DMS 273 treated with DMSO at 0.1 percent for 48 hours (cell line): Measurements from ENCODE around the gene BTBD1.
"Not testable (repeated sequence)": the region's sequence is repeated elsewhere in the genome, so short reads cannot be mapped to it uniquely, and the experiment has no call there.

Experiments
- DNase-seq: peaks from one replicate; lab custom pipeline; 2025; lab: John Stamatoyannopoulos, UW

BTBD1 gene

DNA sequence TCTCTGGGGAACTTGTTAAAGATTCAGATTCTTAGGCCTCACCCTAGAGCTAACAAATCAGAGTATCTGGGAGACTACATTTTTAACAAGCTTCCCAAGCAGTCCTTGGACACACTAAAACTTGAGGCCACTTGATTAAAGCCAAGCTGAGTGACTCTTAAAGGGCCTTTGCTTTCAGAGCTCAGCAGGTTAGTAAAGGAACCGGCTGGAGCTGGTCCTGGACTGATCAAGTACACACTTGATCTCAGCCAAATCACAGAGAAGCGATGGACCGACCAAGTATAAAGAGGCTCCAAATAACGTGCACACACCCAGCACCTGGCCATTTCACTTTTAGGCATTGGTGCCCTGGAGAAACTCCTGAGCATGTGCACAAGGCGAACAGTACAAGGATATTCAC is 27.5 kb upstream of the BTBD1 start:
- DNase-seq = no peak

DNA sequence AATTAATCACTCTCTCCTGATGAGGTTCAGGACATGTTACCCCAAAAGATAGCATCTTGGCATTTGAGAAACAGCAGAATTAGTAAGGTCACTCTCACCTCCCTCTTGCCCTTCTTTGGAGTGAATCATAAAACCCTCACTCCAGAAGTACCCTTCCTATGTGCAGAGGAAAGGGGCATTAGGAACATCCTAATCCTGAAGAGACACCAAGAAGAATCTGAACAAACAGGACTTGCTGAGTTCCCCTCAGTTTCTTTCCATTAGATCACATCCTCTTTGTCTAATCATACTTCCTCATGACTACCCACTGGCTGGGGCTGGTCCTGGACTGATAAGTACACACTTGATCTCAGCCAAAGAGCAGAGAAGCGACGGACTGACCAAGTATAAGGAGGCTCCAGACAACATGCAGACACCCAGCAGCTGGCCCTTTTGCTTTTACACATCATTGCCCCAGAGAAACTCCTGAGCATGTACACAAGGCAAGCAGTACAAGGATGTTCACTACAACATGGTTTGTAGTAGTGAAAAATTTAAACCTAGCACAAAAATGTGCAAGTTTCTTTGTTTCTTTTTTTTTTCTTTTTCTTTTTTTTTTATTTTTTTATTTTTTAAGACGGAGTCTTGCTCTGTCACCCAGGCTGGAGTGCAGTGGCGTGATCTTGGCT is 25.4 kb upstream of the BTBD1 start:
- DNase-seq = no peak

GRCh38 chr15:83091965-83092308 is 24.9 kb upstream of the BTBD1 start:
- DNase-seq = not testable (repeated sequence)

DNA sequence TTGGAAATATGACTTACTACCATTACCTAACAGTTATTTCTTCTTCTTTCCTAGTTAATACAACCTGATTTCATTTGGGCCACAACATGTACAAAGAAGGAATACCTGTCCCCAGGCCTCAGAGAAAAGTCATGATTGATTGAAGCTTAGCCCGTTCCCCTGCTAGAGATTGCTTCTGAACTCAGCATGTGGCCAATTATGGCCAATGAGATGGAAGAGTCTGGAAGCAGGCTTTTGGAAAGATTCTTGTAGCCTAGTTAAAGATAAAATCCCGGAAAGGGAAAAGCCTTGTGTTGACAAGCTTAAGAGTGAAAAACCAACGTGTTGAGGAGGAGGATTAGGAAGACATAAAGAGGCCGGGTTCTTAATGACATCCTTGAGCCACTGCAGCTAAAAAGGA is 23.4 kb upstream of the BTBD1 start:
- DNase-seq = no peak

DNA sequence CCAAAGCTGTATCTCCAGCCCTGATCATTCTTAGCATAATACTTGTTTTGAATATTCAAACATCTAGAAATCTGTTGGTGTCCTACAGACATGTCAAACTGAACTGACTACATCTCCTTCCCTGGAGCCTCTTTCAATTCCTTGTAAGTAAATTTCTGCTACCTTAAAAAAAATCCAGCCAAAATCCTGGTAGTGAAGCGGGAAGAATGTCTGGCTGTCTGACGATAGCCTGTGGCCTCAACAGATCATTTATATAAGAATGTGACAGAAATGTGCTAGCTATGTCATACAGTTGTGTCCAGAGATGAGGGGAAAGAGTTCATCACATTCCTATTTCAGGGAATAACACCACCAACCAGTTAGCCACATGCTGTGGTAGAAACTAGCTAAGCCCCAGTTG is 21.8 kb upstream of the BTBD1 start:
- no peak for DNase-seq

- DNase-seq = no peak
Observed at GRCh38 chr15:83087576-83087975, 20.5 kb upstream of the BTBD1 start.

DNA sequence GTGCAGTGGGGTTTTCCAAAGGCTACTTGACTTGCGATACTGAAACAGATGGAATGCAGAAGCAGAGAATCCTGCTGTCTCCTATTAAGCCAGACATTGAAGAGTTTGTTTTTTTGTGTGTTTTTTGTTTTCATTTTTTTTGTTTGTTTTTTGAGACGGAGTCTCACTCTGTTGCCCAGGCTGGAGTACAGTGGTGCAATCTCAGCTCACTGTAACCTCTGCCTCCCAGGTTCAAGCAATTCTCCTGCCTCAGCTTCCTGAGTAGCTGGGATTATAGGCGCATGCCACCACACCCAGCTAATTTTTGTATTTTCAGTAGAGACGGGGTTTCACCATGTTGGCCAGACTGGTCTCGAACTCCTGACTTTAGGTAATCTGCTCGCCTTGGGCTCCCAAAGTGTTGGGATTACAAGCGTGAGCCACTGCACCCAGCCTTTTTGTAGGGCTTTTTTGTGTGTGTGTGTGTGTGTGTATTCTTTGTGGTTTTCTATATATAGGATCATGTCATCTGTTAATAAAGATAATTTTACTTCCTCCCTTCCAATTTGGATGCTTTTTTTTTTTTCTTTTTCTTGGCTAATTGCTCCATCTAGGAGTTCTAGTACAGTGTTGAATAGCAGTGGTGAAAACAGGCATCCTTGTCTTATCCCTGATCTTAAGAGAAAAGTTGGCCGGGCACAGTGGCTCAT is 19.0 kb upstream of the BTBD1 start:
- DNase-seq = not testable (repeated sequence)

DNA sequence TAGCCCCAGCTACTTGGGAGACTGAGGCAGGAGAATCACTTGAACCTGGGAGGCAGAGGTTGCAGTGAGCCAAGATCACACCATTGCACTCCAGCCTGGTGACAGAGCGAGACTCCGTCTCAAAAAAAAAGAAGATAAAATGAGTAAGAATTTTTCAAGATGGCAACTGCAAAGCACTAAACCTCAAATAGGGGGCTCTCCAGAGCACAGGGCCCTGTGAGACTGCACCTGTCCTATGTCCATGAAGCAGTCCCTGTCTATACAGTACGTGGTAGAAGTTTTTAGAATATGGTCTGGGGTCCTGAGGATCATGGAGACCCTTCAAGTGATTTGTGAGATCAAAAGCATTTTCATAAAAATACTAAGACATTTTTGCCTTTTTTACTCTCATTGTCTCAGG is 18.4 kb upstream of the BTBD1 start:
- not testable (repeated sequence) for DNase-seq

- no peak for DNase-seq
Observed at GRCh38 chr15:83082730-83083386, 15.8 kb upstream of the BTBD1 start.

- no peak for DNase-seq
Observed at GRCh38 chr15:83081256-83082014, 14.4 kb upstream of the BTBD1 start.

DNA sequence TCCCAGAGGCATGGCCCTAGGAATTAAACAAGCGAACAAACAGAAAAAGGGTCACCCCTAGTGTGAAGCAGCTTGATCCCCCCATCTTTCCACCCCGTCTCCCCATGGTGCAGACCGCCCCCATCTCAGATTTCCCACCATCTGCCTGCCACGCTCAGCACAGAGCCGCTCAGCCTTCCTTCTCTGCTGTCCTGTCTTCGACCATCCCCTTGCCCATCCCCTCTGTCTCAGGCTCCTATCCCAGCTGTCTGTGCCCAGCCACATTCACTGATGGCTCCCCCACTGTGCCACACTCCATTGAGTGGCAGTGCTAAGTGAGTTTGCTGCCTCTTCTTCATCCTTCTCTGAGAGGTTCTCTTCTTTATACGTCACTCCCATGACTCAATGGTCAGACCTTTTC is 11.7 kb upstream of the BTBD1 start:
- DNase-seq = no peak

DNA sequence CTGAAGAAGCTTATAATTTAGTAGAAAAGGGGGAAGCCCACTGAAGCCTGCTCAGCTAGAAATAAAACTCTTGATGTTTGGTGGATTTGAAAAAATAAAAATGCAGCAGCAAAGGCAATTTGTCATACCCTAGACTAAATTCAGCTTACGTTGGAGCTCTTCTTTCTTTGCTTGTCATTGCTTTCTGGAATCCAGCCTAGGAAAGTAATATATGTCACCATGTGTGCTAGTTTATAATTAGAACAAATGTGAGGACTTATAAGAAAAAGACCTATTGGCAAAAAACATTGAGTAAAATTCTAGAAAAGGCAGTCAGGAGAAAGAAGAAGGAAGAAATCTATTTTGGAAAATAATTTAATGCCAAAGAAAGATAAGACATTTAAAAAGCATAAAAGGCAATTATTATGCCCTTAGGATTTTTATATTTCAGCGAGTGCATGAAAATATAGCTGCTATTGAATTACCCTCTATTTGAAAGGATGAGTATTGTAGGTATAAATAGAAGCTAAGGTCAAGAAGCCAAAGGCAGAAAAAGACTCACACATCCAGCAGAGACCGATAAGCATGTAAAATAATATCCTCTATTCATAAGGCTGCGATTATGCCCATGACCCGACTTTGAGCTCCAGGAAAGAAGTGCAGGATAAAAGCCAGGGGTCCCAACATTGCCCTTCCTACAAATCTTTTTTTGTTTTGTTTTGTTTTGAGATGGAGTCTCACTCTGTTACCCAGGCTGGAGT is 10.6 kb upstream of the BTBD1 start:
- DNase-seq = no peak

- DNase-seq = not testable (repeated sequence)
Observed at GRCh38 chr15:83069211-83069642, 2.2 kb upstream of the BTBD1 start.

GRCh38 chr15:83068054-83068453 is 1.0 kb upstream of the BTBD1 start:
- no peak for DNase-seq

GRCh38 chr15:83067638-83067962 is 548 bp upstream of the BTBD1 start:
- no peak for DNase-seq

- DNase-seq = no peak
Observed at GRCh38 chr15:83066034-83066733, 868 bp downstream of the BTBD1 start.

GRCh38 chr15:83065431-83065830 is 1.6 kb downstream of the BTBD1 start:
- no peak for DNase-seq

- no peak for DNase-seq
Observed at GRCh38 chr15:83064859-83065258, 2.2 kb downstream of the BTBD1 start.

DNA sequence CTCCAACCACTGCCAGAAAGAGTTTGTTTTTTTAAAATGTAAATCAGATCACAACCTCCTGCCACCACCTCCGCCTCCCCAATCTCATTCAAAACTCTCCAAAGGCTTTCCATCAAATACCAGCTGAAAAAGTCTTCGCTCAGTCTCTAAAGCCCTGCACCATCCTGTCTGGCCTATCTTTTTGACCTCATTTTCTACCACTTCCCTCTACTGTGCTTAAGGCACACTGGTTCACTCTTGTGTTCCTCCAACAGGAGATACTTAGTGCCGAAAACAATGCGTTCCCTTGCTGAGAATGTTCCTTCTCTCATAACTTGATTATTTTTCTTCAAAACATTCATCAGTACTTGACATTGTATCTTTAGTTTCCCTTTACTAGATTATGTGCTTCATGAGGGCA is 3.5 kb downstream of the BTBD1 start:
- no peak for DNase-seq

DNA sequence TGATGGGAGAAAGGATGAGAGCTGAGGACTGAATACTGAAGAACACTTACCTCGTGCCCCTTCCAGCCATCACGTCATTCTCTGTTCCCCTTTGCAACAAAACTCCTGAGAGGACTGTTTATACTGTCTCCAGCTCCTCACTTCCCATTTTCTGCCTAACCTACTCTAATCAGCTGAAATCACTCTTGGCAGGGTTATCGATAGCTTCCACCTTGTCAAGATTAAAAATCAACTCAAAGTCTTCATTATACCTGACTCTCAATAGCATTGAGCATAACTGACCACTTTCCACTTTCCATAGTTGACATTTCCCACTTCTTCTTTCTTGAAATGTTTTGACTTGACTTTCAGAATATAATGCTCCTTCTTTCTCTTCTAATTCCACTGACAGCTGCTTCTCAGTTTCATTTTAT is 4.3 kb downstream of the BTBD1 start:
- no peak for DNase-seq

GRCh38 chr15:83061680-83062079 is 5.4 kb downstream of the BTBD1 start:
- DNase-seq = no peak
